Peyer's patch (tissue), 4 donors: ENCODE measurements around the gene SIRT5. TPM values are rescaled to one million over a fixed set of nuclear protein-coding genes. Genes with fewer than 3 reads are reported as not detected.

Experiments
- DNase-seq, 3 donors: peaks; one replicate each; pipeline ENCODE4 v3.0.0-alpha.2; 2017 to 2019
- H3K27ac ChIP-seq, 4 donors: fragments of 200-600 bp; sonication (generic); one replicate each; pipeline ENCODE4 v1.5.1; 2016 to 2019
- H3K27me3 ChIP-seq, 2 donors: fragments of 200-600 bp; sonication (generic); one replicate each; pipeline ENCODE4 v1.5.1; 2019
- H3K36me3 ChIP-seq, 3 donors: fragments of 200-600 bp; sonication (generic); one replicate each; pipeline ENCODE4 v1.5.1; 2016 to 2019
- H3K4me1 ChIP-seq, 4 donors: fragments of 200-600 bp; sonication (generic); one replicate each; pipeline ENCODE4 v1.5.1; 2016 to 2019
- H3K4me3 ChIP-seq, 4 donors: fragments of 200-600 bp; sonication (generic); 1 replicate in 3 of 4; 2 replicates in 1 of 4; pipeline ENCODE4 v1.5.1; 2016 to 2019; ENCODE audit warnings: mild to moderate bottlenecking in 1 of 4
- H3K9me3 ChIP-seq, 4 donors: fragments of 200-600 bp; sonication (generic); one replicate each; pipeline ENCODE4 v1.5.1; 2016 to 2019; ENCODE audit warnings: mild to moderate bottlenecking in 1 of 4
- POLR2A ChIP-seq, 2 donors: fragments of 450-650 bp; IDR thresholded peaks; one replicate each; pipeline ENCODE4 v1.5.1; 2017; ENCODE audit warnings: antibody characterized with exemption in 2 of 2, mild to moderate bottlenecking in 2 of 2, moderate library complexity in 2 of 2
- total RNA-seq, 4 donors: library from RNA; depleted of rRNA; stranded (reverse); fragments of >200 nt; gene quantifications; one replicate each; pipeline ENCODE4 v1.1.0, GENCODE V29; 2016
- TF ChIP-seq, protein P1 (sequence below), 6 experiments: fragments of 450-650 bp in 4 of 6; fragments of 200-600 bp in 2 of 6; sonication (generic) in 1 of 6; IDR thresholded peaks; one replicate each; pipeline ENCODE4 v1.5.1; 2017 to 2019; ENCODE audit warnings: antibody characterized with exemption in 6 of 6, mild to moderate bottlenecking in 3 of 6, moderate library complexity in 1 of 6

The SIRT5 gene
- total RNA-seq, 4 donors from 2014 or later = 6.8 to 22.1 (median 18.1) TPM

DNA sequence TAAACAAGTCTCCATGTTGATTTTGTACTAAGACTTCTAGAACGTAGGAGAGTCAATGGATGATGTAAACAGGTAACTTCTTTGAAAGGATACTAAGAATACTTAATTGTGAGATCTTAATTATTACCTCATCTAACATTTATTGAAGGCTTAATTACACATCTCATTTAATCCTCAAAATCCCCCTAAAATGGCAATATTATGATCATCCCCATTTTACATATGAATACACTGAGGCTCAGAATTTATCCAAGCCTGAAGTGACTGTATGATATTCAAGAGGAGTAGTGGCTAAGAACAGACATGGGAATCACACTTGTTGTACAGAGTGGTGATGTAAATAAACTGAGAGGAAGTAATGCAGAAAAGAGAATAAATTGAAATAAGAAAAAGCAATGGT lies 63.6 kb downstream of the SIRT5 start:
- TF ChIP-seq POLR2A (IDR thresholded peaks at IDR 0.05) = no peak
- TF ChIP-seq, protein P1, sequence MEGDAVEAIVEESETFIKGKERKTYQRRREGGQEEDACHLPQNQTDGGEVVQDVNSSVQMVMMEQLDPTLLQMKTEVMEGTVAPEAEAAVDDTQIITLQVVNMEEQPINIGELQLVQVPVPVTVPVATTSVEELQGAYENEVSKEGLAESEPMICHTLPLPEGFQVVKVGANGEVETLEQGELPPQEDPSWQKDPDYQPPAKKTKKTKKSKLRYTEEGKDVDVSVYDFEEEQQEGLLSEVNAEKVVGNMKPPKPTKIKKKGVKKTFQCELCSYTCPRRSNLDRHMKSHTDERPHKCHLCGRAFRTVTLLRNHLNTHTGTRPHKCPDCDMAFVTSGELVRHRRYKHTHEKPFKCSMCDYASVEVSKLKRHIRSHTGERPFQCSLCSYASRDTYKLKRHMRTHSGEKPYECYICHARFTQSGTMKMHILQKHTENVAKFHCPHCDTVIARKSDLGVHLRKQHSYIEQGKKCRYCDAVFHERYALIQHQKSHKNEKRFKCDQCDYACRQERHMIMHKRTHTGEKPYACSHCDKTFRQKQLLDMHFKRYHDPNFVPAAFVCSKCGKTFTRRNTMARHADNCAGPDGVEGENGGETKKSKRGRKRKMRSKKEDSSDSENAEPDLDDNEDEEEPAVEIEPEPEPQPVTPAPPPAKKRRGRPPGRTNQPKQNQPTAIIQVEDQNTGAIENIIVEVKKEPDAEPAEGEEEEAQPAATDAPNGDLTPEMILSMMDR (IDR thresholded peaks at IDR 0.05) = no peak
- Histone ChIP-seq H3K9me3 (no peaks in the 10 kb centered on the region), H3K27me3 (no peaks in the 10 kb centered on the region), H3K36me3 (peaks cover 0 to 67% (median 0%) of the 10 kb centered on the region in 3 donors), H3K4me1 (no peaks in the 10 kb centered on the region), H3K27ac (no peak overlapping the region), H3K4me3 (no peak overlapping the region)
- no peak for DNase-seq

DNA sequence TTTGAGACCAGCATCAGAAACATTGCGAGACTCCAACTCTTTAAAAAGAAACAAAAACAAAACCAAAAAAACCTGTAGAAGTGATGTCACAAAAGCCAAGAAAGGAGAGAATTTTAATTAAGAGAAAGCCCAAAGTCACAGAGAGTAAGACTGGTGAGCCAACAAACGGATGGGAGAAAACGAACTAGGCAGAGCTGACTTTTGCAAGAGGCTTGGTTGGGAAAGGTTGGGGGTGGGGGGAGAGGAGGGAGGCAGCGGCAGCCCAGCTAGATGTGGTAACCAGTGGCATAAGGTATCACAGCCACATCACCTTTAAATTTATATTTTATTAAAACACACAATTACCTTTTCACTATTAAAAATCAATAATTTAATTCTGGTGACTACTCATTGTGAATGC lies 64.2 kb downstream of the SIRT5 start:
- Histone ChIP-seq H3K9me3 (no peaks in the 10 kb centered on the region), H3K4me3 (no peak overlapping the region), H3K27me3 (no peaks in the 10 kb centered on the region), H3K4me1 (no peaks in the 10 kb centered on the region), H3K36me3 (peaks cover 0 to 67% (median 0%) of the 10 kb centered on the region in 3 donors), H3K27ac (no peak overlapping the region)
- TF ChIP-seq, protein P1 (IDR thresholded peaks at IDR 0.05) = no peak
- no peak for TF ChIP-seq POLR2A (IDR thresholded peaks at IDR 0.05)
- no peak for DNase-seq

DNA sequence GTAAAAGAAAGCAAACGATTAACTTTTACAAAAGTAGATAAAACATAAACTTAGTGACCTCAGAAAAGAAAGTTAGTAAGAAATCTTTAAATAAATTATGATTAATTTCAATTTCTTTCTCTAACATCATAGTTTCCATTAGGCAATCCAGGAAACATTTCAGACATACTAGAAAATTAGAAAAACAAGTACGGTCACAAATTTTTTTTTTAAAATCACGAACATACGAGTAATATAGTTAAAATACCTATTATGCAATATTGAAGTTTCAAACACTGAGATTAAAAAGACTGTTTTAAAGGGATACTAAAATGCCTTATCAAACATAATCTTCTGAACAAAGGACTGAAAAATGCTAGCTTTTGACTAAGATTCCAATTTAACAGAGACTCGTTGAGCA lies 66.9 kb downstream of the SIRT5 start:
- Histone ChIP-seq H3K4me3 (no peak overlapping the region), H3K36me3 (peaks cover 0 to 64% (median 0%) of the 10 kb centered on the region in 3 donors), H3K4me1 (no peaks in the 10 kb centered on the region), H3K27ac (no peak overlapping the region), H3K9me3 (no peaks in the 10 kb centered on the region), H3K27me3 (no peaks in the 10 kb centered on the region)
- no peak for DNase-seq
- no peak for TF ChIP-seq POLR2A (IDR thresholded peaks at IDR 0.05)
- TF ChIP-seq, protein P1 (IDR thresholded peaks at IDR 0.05) = no peak

DNA sequence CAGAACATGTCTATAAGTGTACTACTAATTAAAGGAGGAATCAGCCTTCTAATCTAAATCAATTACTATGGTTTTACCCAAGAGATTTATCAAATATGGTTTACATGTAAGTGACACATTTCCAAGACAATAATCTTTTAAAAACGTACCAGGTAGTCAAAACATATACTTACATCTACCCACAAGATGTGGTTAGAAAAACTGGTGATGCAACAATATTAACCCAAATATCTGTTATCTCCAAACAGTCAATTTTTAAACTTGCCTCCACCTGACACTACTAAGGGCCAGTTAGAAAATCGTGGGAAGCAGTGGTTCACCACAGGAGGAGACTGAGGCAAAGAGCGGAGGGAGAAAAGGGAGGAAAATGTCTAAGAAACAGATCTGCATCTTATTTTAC lies 68.7 kb downstream of the SIRT5 start:
- Histone ChIP-seq H3K4me3 (no peak overlapping the region), H3K9me3 (no peaks in the 10 kb centered on the region), H3K4me1 (no peaks in the 10 kb centered on the region), H3K27me3 (no peaks in the 10 kb centered on the region), H3K27ac (no peak overlapping the region), H3K36me3 (peaks cover 0 to 53% (median 0%) of the 10 kb centered on the region in 3 donors)
- no peak for TF ChIP-seq POLR2A (IDR thresholded peaks at IDR 0.05)
- TF ChIP-seq, protein P1 (IDR thresholded peaks at IDR 0.05) = no peak
- no peak for DNase-seq

DNA sequence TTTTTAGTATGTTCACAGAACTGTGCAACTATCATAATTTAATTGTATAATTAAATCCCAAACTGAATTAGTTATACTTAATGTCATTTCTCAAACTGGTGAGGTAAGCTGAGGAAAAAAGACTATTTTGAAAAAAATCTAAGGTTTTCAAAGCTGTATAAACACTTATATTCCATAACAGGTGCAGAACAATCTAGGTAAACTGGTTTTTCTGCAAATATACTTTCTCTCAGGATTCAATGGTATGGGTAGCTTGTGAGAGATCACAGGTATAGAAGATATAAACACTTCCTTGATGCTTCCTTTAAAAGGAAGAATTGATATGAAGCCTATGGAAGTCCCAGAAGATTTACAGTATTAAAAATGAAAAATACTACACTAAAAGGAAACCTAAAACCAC lies 74.4 kb downstream of the SIRT5 start:
- no peaks in the 10 kb centered on the region for H3K27me3 ChIP-seq
- no peak for DNase-seq
- H3K36me3 ChIP-seq = peaks cover 0 to 10% (median 0%) of the 10 kb centered on the region in 3 donors
- no peaks in the 10 kb centered on the region for H3K9me3 ChIP-seq
- TF ChIP-seq, protein P1 (IDR thresholded peaks at IDR 0.05) = no peak
- no peak for TF ChIP-seq POLR2A (IDR thresholded peaks at IDR 0.05)
- H3K4me1 ChIP-seq = no peaks in the 10 kb centered on the region
- no peak overlapping the region for H3K4me3 ChIP-seq
- H3K27ac ChIP-seq = no peak overlapping the region

DNA sequence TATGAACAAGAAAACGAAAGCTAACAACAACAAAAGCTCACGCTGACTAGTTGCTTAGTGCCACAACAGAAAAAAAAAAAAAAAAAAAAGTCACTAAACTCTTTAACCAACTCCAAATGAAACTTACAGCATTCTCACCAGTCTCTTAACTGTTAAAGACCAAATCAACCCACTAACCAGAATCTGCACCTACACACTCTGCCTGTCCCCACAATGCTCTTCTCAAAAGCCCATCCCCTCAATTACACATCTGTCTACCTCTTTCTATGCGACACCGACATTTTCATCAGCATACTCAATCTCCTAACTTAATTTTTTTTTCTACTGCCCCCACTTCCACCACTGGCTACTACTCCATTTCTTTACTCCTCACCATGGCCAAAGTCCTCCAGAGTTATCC lies 75.0 kb downstream of the SIRT5 start:
- TF ChIP-seq POLR2A (IDR thresholded peaks at IDR 0.05) = no peak
- TF ChIP-seq, protein P1 (IDR thresholded peaks at IDR 0.05) = no peak
- H3K36me3 ChIP-seq = peaks cover 0 to 10% (median 0%) of the 10 kb centered on the region in 3 donors
- no peaks in the 10 kb centered on the region for H3K27me3 ChIP-seq

More for the DNA sequence above, 75.0 kb downstream of the SIRT5 start:
- no peak for DNase-seq
- no peaks in the 10 kb centered on the region for H3K9me3 ChIP-seq
- no peaks in the 10 kb centered on the region for H3K4me1 ChIP-seq
- H3K27ac ChIP-seq = no peak overlapping the region
- H3K4me3 ChIP-seq = no peak overlapping the region
